Neural crest cell (in vitro differentiated cells): ENCODE measurements around the gene ANO4. TPM values are rescaled to one million over a fixed set of nuclear protein-coding genes. Genes with fewer than 3 reads are reported as not detected.

Experiments used
- DNase-seq: peaks from one replicate; pipeline ENCODE4 v3.0.0; 2021; ENCODE audit warnings: low read depth, mixed read lengths, low spot score
- H3K27ac Mint-ChIP-seq: one replicate; pipeline ENCODE4 v1.8.0; 2021; ENCODE audit warnings: mild to moderate bottlenecking, mixed read lengths; ENCODE audit not compliant: unreplicated experiment
- H3K27me3 Mint-ChIP-seq: 2 replicates; pipeline ENCODE4 v1.8.0; 2021; ENCODE audit warnings: low read depth, mild to moderate bottlenecking, mixed read lengths
- H3K36me3 Mint-ChIP-seq: 2 replicates; pipeline ENCODE4 v1.8.0; 2021; ENCODE audit warnings: low read depth, mild to moderate bottlenecking, mixed read lengths
- H3K4me1 Mint-ChIP-seq: 2 replicates; pipeline ENCODE4 v1.8.0; 2021; ENCODE audit warnings: mixed read lengths
- H3K4me3 Mint-ChIP-seq: one replicate; pipeline ENCODE4 v1.8.0; 2021; ENCODE audit warnings: mild to moderate bottlenecking, mixed read lengths
- H3K9me3 Mint-ChIP-seq: 2 replicates; pipeline ENCODE4 v1.8.0; 2021; ENCODE audit warnings: mixed read lengths
- total RNA-seq: library from RNA; stranded (reverse); gene quantifications from 2 replicates; pipeline ENCODE4 v1.2.1, GENCODE V29; 2021
- TF ChIP-seq, protein P1 (sequence below): fragments of 200-600 bp; sonication (generic); conservative IDR thresholded peaks from 2 replicates; pipeline ENCODE4 v1.5.0; 2021; ENCODE audit warnings: antibody characterized with exemption, mild to moderate bottlenecking

ANO4 gene
- total RNA-seq, 1 donor from 2014 or later = 0.61 TPM

DNA sequence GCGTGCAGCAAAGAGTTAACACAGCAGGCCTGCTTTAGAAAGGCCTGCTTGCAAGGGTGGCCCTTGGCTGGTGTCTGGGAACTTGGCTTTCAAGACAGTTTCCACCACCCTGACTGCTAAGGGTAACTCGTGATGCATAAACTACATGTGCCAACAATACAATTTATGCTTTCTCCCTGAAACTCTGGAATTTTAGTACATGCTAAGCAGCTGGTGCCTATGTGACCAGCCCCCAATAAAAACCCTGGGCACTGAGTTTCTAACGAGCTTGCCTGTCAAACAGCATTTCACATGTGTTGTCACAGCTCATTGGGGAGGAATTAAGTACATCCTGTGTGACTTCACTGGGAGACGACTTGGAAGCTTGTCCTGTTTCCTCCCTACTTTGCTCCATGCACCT is 282.3 kb downstream of the ANO4 start:
- TF ChIP-seq, protein P1, sequence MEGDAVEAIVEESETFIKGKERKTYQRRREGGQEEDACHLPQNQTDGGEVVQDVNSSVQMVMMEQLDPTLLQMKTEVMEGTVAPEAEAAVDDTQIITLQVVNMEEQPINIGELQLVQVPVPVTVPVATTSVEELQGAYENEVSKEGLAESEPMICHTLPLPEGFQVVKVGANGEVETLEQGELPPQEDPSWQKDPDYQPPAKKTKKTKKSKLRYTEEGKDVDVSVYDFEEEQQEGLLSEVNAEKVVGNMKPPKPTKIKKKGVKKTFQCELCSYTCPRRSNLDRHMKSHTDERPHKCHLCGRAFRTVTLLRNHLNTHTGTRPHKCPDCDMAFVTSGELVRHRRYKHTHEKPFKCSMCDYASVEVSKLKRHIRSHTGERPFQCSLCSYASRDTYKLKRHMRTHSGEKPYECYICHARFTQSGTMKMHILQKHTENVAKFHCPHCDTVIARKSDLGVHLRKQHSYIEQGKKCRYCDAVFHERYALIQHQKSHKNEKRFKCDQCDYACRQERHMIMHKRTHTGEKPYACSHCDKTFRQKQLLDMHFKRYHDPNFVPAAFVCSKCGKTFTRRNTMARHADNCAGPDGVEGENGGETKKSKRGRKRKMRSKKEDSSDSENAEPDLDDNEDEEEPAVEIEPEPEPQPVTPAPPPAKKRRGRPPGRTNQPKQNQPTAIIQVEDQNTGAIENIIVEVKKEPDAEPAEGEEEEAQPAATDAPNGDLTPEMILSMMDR = no peak
- Mint-ChIP-seq H3K36me3 (no peaks in the 10 kb centered on the region), H3K27ac (no peak overlapping the region), H3K4me3 (no peak overlapping the region), H3K9me3 (peaks cover 3% of the 10 kb centered on the region), H3K4me1 (no peaks in the 10 kb centered on the region), H3K27me3 (no peaks in the 10 kb centered on the region)
- no peak for DNase-seq

DNA sequence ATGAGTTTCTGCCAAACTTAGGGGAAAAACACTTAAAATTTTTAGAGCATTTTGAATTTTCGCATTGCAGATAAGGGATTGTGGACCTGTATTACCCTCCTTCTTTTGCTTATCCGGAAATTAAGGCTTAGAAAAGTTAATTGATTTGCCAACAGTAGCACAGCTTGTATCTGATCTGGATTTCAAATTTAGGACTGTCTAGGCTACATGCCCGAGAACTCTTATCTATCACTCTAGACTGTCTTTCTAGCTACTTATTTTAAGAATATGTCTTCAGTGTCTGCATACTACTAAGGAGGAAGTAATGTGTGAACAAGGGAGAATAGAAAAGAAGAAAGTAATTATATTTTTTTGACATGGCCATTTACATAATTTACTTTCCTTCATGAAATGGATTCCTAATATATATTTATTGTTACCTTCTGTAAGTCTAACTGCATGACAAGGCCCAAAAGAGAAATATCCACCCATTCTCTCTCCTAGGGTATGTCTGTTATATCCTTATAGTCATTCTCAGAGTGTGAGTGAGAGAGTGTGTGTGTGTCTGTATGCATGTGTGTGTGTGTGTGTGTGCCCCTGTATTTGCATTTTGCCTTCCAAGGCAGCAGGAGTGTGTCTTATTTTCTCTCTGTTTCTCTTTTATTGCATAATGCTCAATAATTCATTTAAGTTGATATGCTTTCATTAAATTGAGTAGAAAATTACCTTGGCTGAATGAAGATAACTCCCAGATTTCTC is 283.4 kb downstream of the ANO4 start:
- DNase-seq = no peak
- TF ChIP-seq, protein P1 = no peak
- Mint-ChIP-seq H3K9me3 (no peaks in the 10 kb centered on the region), H3K27ac (no peak overlapping the region), H3K36me3 (no peaks in the 10 kb centered on the region), H3K27me3 (no peaks in the 10 kb centered on the region), H3K4me3 (no peak overlapping the region), H3K4me1 (no peaks in the 10 kb centered on the region)

DNA sequence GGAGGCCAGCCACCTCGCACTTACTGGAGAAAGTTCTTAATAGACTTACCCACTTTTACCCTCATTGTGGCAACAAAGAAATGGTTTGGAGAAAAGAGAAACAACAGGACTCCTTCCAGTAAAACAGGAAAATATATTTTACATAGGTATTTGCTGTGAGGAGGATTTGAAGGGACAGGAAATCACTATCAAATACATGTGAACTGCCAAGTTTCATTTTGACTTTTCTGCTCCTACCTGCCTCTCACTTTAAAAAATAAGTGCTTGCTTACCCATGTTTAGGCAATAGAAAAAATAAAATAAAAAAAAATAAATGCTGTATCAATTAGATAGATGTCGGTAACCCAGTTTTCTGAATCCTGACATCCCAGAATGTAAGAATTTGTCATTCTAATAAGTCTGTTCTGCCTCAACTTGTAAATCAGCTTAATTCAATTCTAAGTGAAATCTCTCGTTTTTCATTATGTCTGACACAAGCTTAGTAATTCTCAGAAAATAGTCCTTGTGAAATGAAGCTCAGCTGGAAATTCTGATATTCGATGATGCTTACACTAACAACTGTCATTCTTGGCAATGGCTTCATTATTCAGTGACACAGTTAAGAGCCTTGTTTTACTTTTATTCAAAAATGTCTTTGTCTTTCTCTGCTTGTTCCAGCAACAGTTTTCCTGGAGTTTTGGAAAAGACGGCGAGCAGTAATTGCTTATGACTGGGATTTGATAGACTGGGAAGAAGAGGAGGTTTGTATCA is 284.1 kb downstream of the ANO4 start:
- Mint-ChIP-seq H3K27me3 (no peaks in the 10 kb centered on the region), H3K4me3 (no peak overlapping the region), H3K4me1 (no peaks in the 10 kb centered on the region), H3K27ac (no peak overlapping the region), H3K36me3 (no peaks in the 10 kb centered on the region), H3K9me3 (no peaks in the 10 kb centered on the region)
- DNase-seq = no peak
- TF ChIP-seq, protein P1 = no peak

DNA sequence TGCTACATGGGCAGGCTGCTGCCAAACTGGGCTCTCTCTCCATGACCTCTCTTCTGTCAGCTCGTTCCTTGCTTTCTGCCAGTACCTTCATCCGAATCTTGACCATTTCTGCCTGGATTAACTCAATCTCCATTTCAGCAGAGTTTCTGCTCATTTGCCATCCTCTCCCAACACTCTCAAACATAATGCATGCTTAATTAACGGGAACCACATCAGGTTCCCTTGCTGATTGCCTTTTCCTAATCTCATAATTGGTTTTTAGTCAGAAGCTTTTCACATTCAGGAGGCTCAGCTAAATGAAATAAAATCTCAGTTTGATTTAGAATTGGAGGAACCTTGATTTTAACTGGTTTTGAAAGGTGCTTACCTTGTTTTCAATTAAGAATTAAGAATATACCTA is 288.1 kb downstream of the ANO4 start:
- Mint-ChIP-seq H3K27ac (no peak overlapping the region), H3K9me3 (no peaks in the 10 kb centered on the region), H3K36me3 (no peaks in the 10 kb centered on the region), H3K27me3 (no peaks in the 10 kb centered on the region), H3K4me3 (no peak overlapping the region), H3K4me1 (peaks cover 3% of the 10 kb centered on the region)
- no peak for DNase-seq
- TF ChIP-seq, protein P1 = no peak

DNA sequence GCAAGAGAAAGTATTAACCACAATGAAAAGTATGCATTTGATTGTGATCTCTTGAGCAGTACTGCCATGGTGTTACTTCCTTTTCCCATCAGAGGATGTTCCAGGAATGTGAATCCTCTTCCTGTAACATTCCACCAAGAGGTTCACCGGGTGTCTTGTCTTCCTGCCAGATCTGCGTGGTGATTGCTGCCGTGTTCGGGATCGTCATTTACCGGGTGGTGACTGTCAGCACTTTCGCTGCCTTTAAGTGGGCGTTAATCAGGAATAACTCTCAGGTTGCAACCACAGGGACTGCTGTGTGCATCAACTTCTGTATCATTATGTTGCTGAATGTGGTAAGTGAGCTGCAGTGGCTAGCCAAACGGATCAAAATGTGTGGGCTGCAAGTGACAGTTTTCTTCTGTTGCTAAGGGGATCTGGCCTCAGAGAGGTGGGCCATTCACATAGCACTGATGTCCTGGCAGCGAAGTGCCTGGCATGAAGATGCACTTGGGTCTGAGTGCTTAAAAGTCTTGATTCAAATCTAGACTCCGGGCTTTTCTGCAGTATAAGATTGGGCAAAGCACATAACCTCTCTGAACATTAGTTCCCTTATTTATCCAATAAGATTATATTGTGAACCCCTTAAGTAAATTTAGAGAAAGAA is 292.0 kb downstream of the ANO4 start:
- no peaks in the 10 kb centered on the region for H3K36me3 Mint-ChIP-seq
- H3K9me3 Mint-ChIP-seq = no peaks in the 10 kb centered on the region
- peaks cover 9% of the 10 kb centered on the region for H3K4me1 Mint-ChIP-seq
- DNase-seq = no peak
- H3K27me3 Mint-ChIP-seq = no peaks in the 10 kb centered on the region
- no peak overlapping the region for H3K27ac Mint-ChIP-seq
- TF ChIP-seq, protein P1 = no peak
- H3K4me3 Mint-ChIP-seq = no peak overlapping the region
